HL-60 (cell line): Measurements from ENCODE around the gene ITIH3.

ENCODE experiments used
- CTCF ChIP-seq: IDR thresholded peaks from one replicate; pipeline ENCODE4 v1.5.1; 2011; ENCODE audit warnings: low read length, control low read depth, inconsistent platforms; ENCODE audit not compliant: insufficient read depth
- POLR2AphosphoS5 ChIP-seq: IDR thresholded peaks from 2 replicates; pipeline ENCODE4 v1.6.1; 2012; ENCODE audit warnings: low read depth

GRCh38 chr3:52774901-52775864 lies 19.4 kb upstream of the ITIH3 start:
- TF ChIP-seq CTCF (no peak), POLR2AphosphoS5 (no peak)
